H1 (cell line): ENCODE data around the gene TBC1D30. TPM values are rescaled to one million over a fixed set of nuclear protein-coding genes. Genes with fewer than 3 reads are reported as not detected.

Source experiments
- polyA plus RNA-seq, 7 experiments: library from polyadenylated mRNA; depleted of rRNA in 3 of 7; stranded (reverse) in 5 of 7; unstranded in 2 of 7; fragments of >200 nt in 5 of 7; fragments of 200-250 nt in 2 of 7; gene quantifications; 1 replicate in 5 of 7; 2 replicates in 1 of 7; 4 replicates in 1 of 7; pipeline versions ENCODE4 v1.2.1 to v1.2.3, GENCODE V29; 2011 to 2013; ENCODE audit warnings: missing spikeins in 2 of 7, mixed read lengths in 2 of 7
- total RNA-seq: library from RNA; stranded (reverse); fragmentation: NEBNext Ultra II Directional; extraction: Animal tissue kit (Norgen Biotek cat#: 25700); gene quantifications from 2 replicates; pipeline ENCODE4 v1.2.1, GENCODE V29; 2021

TBC1D30 gene
- total and polyA plus RNA-seq, 2 of the 8 experiments (the other 6 are each of a cell fraction or from before 2014, with no cell fraction given) = 2.8 to 5.5 TPM

Other genes with a start within 250 kb of the TBC1D30 start
- gene RASSF3, start 214.2 kb upstream of the TBC1D30 start, total RNA-seq = 57.3 and 64.3 TPM in 2 replicates
- gene RASSF3, start 214.2 kb upstream of the TBC1D30 start, polyA plus RNA-seq (2011; rRNA removed) = 14.5 and 19.1 TPM in 2 replicates
- 27.2 and 28.5 TPM in 2 replicates for gene GNS, start 65.2 kb upstream of the TBC1D30 start, total RNA-seq
- 13.5 and 16.0 TPM in 2 replicates for gene GNS, start 65.2 kb upstream of the TBC1D30 start, polyA plus RNA-seq (2011; rRNA removed)